OCI-LY7 (cell line): ENCODE results near the gene IER5.

Experiments
- CTCF ChIP-seq: fragments of 200-600 bp; sonication (generic); conservative IDR thresholded peaks from 2 replicates; pipeline ENCODE4 v1.5.1; 2014; ENCODE audit warnings: mild to moderate bottlenecking, antibody characterized with exemption, low read length, moderate library complexity, mixed read lengths
- EZH2phosphoT487 ChIP-seq: fragments of 200-600 bp; sonication (generic); IDR thresholded peaks from 2 replicates; pipeline ENCODE4 v1.6.1; 2018; ENCODE audit warnings: low read depth, borderline replicate concordance, mild to moderate bottlenecking, mixed run types, antibody characterized with exemption, low read length, moderate library complexity, mixed read lengths

GRCh38 chr1:181112071-181112929 is 23.8 kb downstream of the IER5 start:
- no peak for TF ChIP-seq CTCF
- TF ChIP-seq EZH2phosphoT487, result no peak
